ENCODE results near the gene ABR.
A peak's percentile ranks its signal among the peaks of the same experiment; 100 is the strongest.

The ABR gene

GRCh38 chr17:1034652-1035210 lies 145.1 kb downstream of the ABR start:
- no peak overlapping the region for H2BK15ac ChIP-seq (ENCODE audit: low read depth, poor library complexity, severe bottlenecking)
- no peak overlapping the region for H2AK5ac ChIP-seq (ENCODE audit: low read length, severe bottlenecking)
- no peak overlapping the region for H3K18ac ChIP-seq (ENCODE audit: low read depth in 1 of 2, low read length in 2 of 2)
- H3K14ac ChIP-seq (ENCODE audit: low read length in 2 of 2): no peak overlapping the region
- 90% methylated on average over 17 of the region's 20 CpGs for WGBS
- no peak for DNase-seq
- no peaks in the 10 kb centered on the region for H3K27me3 ChIP-seq (ENCODE audit: control insufficient read depth in 1 of 2, insufficient read depth in 1 of 2, low read length in 2 of 2)
- peaks cover 34 to 81% of the 10 kb centered on the region in 2 experiments for H3K36me3 ChIP-seq (ENCODE audit: control insufficient read depth in 1 of 2, insufficient read depth in 2 of 2, low read depth in 1 of 2, low read length in 2 of 2)
- no peak overlapping the region for H3K9ac ChIP-seq (ENCODE audit: low read length)
- peaks cover 35% of the 10 kb centered on the region for H3K79me1 ChIP-seq (replicated peaks; ENCODE audit: low read length, poor library complexity, severe bottlenecking)
- H4K91ac ChIP-seq (ENCODE audit: low read length): no peak overlapping the region
- no peak overlapping the region for H3K23ac ChIP-seq (ENCODE audit: low read length in 2 of 2)
- no peak overlapping the region for H2BK12ac ChIP-seq (ENCODE audit: low read length in 2 of 2)
- peaks cover 51% of the 10 kb centered on the region for H3K4me1 ChIP-seq (ENCODE audit: control insufficient read depth, insufficient read depth, low read depth, low read length)
- no peak overlapping the region for H3K4ac ChIP-seq (ENCODE audit: low read depth in 1 of 2, low read length in 2 of 2)
- H2BK5ac ChIP-seq (ENCODE audit: low read depth, low read length, poor library complexity, severe bottlenecking): no peak overlapping the region
- H3K4me3 ChIP-seq (ENCODE audit: insufficient read depth in 1 of 2, low read depth in 1 of 2, low read length in 2 of 2): no peak overlapping the region
- H2BK120ac ChIP-seq (ENCODE audit: low read depth, low read length): no peak overlapping the region
- H3K27ac ChIP-seq (ENCODE audit: low read length, poor library complexity, severe bottlenecking): no peak overlapping the region
- no peak overlapping the region for H4K8ac ChIP-seq (ENCODE audit: low read length)
- no peak overlapping the region for H3K4me2 ChIP-seq (ENCODE audit: low read length, poor library complexity, severe bottlenecking)
- no peak overlapping the region for H2AFZ ChIP-seq (ENCODE audit: low read depth, low read length)
- H3K9me3 ChIP-seq (ENCODE audit: control insufficient read depth, low read length): no peaks in the 10 kb centered on the region

- Histone ChIP-seq H3K9me3 (ENCODE audit: control insufficient read depth, low read length) (no peaks in the 10 kb centered on the region), H3K4me1 (ENCODE audit: control insufficient read depth, insufficient read depth, low read depth, low read length) (peaks cover 55% of the 10 kb centered on the region), H2BK5ac (ENCODE audit: low read depth, low read length, poor library complexity, severe bottlenecking) (no peak overlapping the region), H4K91ac (ENCODE audit: low read length) (peak overlapping the region; percentile 59), H3K9ac (ENCODE audit: low read length) (no peak overlapping the region), H2AFZ (ENCODE audit: low read depth, low read length) (no peak overlapping the region), H2BK12ac (ENCODE audit: low read length in 2 of 2) (peak overlapping the region in 1 of 2 experiments; percentile 35), H3K4me2 (ENCODE audit: low read length, poor library complexity, severe bottlenecking) (no peak overlapping the region), H3K4ac (ENCODE audit: low read depth in 1 of 2, low read length in 2 of 2) (no peak overlapping the region), H3K27me3 (ENCODE audit: control insufficient read depth in 1 of 2, insufficient read depth in 1 of 2, low read length in 2 of 2) (no peaks in the 10 kb centered on the region), H3K23ac (ENCODE audit: low read length in 2 of 2) (no peak overlapping the region), H3K18ac (ENCODE audit: low read depth in 1 of 2, low read length in 2 of 2) (no peak overlapping the region), H2AK5ac (ENCODE audit: low read length, severe bottlenecking) (no peak overlapping the region), H3K79me1 (replicated peaks; ENCODE audit: low read length, poor library complexity, severe bottlenecking) (peaks cover 28% of the 10 kb centered on the region), H2BK120ac (ENCODE audit: low read depth, low read length) (no peak overlapping the region), H3K14ac (ENCODE audit: low read length in 2 of 2) (no peak overlapping the region), H3K27ac (ENCODE audit: low read length, poor library complexity, severe bottlenecking) (no peak overlapping the region), H3K4me3 (ENCODE audit: insufficient read depth in 1 of 2, low read depth in 1 of 2, low read length in 2 of 2) (no peak overlapping the region), H3K36me3 (ENCODE audit: control insufficient read depth in 1 of 2, insufficient read depth in 2 of 2, low read depth in 1 of 2, low read length in 2 of 2) (peaks cover 34 to 73% of the 10 kb centered on the region in 2 experiments), H2BK15ac (ENCODE audit: low read depth, poor library complexity, severe bottlenecking) (no peak overlapping the region), H4K8ac (ENCODE audit: low read length) (no peak overlapping the region)
- no peak for DNase-seq
- 92% methylated on average over 11 of the region's 11 CpGs for WGBS
Observed at GRCh38 chr17:1033503-1033902, 146.3 kb downstream of the ABR start.

GRCh38 chr17:1032391-1032790 lies 147.4 kb downstream of the ABR start:
- Histone ChIP-seq H3K27ac (ENCODE audit: low read length, poor library complexity, severe bottlenecking) (no peak overlapping the region), H3K4ac (ENCODE audit: low read depth in 1 of 2, low read length in 2 of 2) (no peak overlapping the region), H3K4me1 (ENCODE audit: control insufficient read depth, insufficient read depth, low read depth, low read length) (peaks cover 57% of the 10 kb centered on the region), H2AFZ (ENCODE audit: low read depth, low read length) (no peak overlapping the region), H4K91ac (ENCODE audit: low read length) (no peak overlapping the region), H2BK15ac (ENCODE audit: low read depth, poor library complexity, severe bottlenecking) (no peak overlapping the region), H2BK120ac (ENCODE audit: low read depth, low read length) (no peak overlapping the region), H3K14ac (ENCODE audit: low read length in 2 of 2) (no peak overlapping the region), H2BK12ac (ENCODE audit: low read length in 2 of 2) (peak overlapping the region in 1 of 2 experiments; percentile 38), H3K4me2 (ENCODE audit: low read length, poor library complexity, severe bottlenecking) (no peak overlapping the region), H3K36me3 (ENCODE audit: control insufficient read depth in 1 of 2, insufficient read depth in 2 of 2, low read depth in 1 of 2, low read length in 2 of 2) (peaks cover 35 to 68% of the 10 kb centered on the region in 2 experiments), H3K79me1 (replicated peaks; ENCODE audit: low read length, poor library complexity, severe bottlenecking) (peaks cover 26% of the 10 kb centered on the region), H3K27me3 (ENCODE audit: control insufficient read depth in 1 of 2, insufficient read depth in 1 of 2, low read length in 2 of 2) (no peaks in the 10 kb centered on the region), H2BK5ac (ENCODE audit: low read depth, low read length, poor library complexity, severe bottlenecking) (no peak overlapping the region), H2AK5ac (ENCODE audit: low read length, severe bottlenecking) (no peak overlapping the region), H3K4me3 (ENCODE audit: insufficient read depth in 1 of 2, low read depth in 1 of 2, low read length in 2 of 2) (no peak overlapping the region), H3K18ac (ENCODE audit: low read depth in 1 of 2, low read length in 2 of 2) (no peak overlapping the region), H3K23ac (ENCODE audit: low read length in 2 of 2) (no peak overlapping the region), H3K9ac (ENCODE audit: low read length) (no peak overlapping the region), H4K8ac (ENCODE audit: low read length) (no peak overlapping the region), H3K9me3 (ENCODE audit: control insufficient read depth, low read length) (no peaks in the 10 kb centered on the region)
- DNase-seq: no peak
- 74% methylated on average over 27 of the region's 27 CpGs for WGBS

- Histone ChIP-seq H3K4me3 (ENCODE audit: insufficient read depth in 1 of 2, low read depth in 1 of 2, low read length in 2 of 2) (peak overlapping the region in 1 of 2 experiments; percentile 31), H3K9me3 (ENCODE audit: control insufficient read depth, low read length) (no peaks in the 10 kb centered on the region), H3K23ac (ENCODE audit: low read length in 2 of 2) (no peak overlapping the region), H4K8ac (ENCODE audit: low read length) (no peak overlapping the region), H3K27ac (ENCODE audit: low read length, poor library complexity, severe bottlenecking) (no peak overlapping the region), H3K14ac (ENCODE audit: low read length in 2 of 2) (no peak overlapping the region), H2AK5ac (ENCODE audit: low read length, severe bottlenecking) (no peak overlapping the region), H3K4me2 (ENCODE audit: low read length, poor library complexity, severe bottlenecking) (peak overlapping the region; percentile 67), H2BK5ac (ENCODE audit: low read depth, low read length, poor library complexity, severe bottlenecking) (no peak overlapping the region), H4K91ac (ENCODE audit: low read length) (no peak overlapping the region), H3K4ac (ENCODE audit: low read depth in 1 of 2, low read length in 2 of 2) (peak overlapping the region; percentile 37 to 76), H2BK120ac (ENCODE audit: low read depth, low read length) (no peak overlapping the region), H3K4me1 (ENCODE audit: control insufficient read depth, insufficient read depth, low read depth, low read length) (peaks cover 57% of the 10 kb centered on the region), H3K9ac (ENCODE audit: low read length) (no peak overlapping the region), H3K79me1 (replicated peaks; ENCODE audit: low read length, poor library complexity, severe bottlenecking) (peaks cover 27% of the 10 kb centered on the region), H3K18ac (ENCODE audit: low read depth in 1 of 2, low read length in 2 of 2) (peak overlapping the region; percentile 54 to 90), H2BK12ac (ENCODE audit: low read length in 2 of 2) (no peak overlapping the region), H2AFZ (ENCODE audit: low read depth, low read length) (no peak overlapping the region), H3K27me3 (ENCODE audit: control insufficient read depth in 1 of 2, insufficient read depth in 1 of 2, low read length in 2 of 2) (no peaks in the 10 kb centered on the region), H2BK15ac (ENCODE audit: low read depth, poor library complexity, severe bottlenecking) (no peak overlapping the region), H3K36me3 (ENCODE audit: control insufficient read depth in 1 of 2, insufficient read depth in 2 of 2, low read depth in 1 of 2, low read length in 2 of 2) (peaks cover 34 to 69% of the 10 kb centered on the region in 2 experiments)
- WGBS: 7% methylated on average over 13 of the region's 35 CpGs
- DNase-seq: peak; percentile 58
Observed at GRCh38 chr17:1031711-1032110, 148.1 kb downstream of the ABR start.
